ENCODE results near the gene KCNJ18.
"Not testable (repeated sequence)": the region's sequence is repeated elsewhere in the genome, so short reads cannot be mapped to it uniquely, and the experiment has no call there.

The KCNJ18 gene

GRCh38 chr17:21742326-21742725, 50.0 kb downstream of the KCNJ18 start:
- Histone ChIP-seq H3F3A (ENCODE audit: insufficient read depth, low read length) (no peaks in the 10 kb centered on the region), H3K27me3 (ENCODE audit: insufficient read depth, low read length) (no peaks in the 10 kb centered on the region), H2AFZ (ENCODE audit: low read length) (no peak overlapping the region), H3K79me2 (ENCODE audit: insufficient read depth, low read length) (no peaks in the 10 kb centered on the region), H3K9me3 (ENCODE audit: low read length) (no peaks in the 10 kb centered on the region), H3K9ac (ENCODE audit: low read length) (no peak overlapping the region), H4K20me1 (ENCODE audit: insufficient read depth, low read length) (no peaks in the 10 kb centered on the region), H3K27ac (ENCODE audit: low read depth, low read length, poor library complexity, severe bottlenecking) (peak overlapping the region; percentile 77), H3K9me2 (ENCODE audit: low read depth, low read length) (no peaks in the 10 kb centered on the region), H3K4me2 (ENCODE audit: low read length) (no peak overlapping the region), H3K36me3 (ENCODE audit: insufficient read depth, low read length) (no peaks in the 10 kb centered on the region), H3K4me3 (ENCODE audit: low read depth, low read length, poor library complexity, severe bottlenecking) (no peak overlapping the region), H3K4me1 (ENCODE audit: insufficient read depth, low read length, severe bottlenecking) (peaks cover 33% of the 10 kb centered on the region)
- TF ChIP-seq EZH2 (IDR thresholded peaks at IDR 0.05; ENCODE audit: borderline replicate concordance, low read length) (no peak), CTCF (IDR thresholded peaks at IDR 0.05; ENCODE audit: low read length) (no peak)

- H3K27me3 ChIP-seq (ENCODE audit: insufficient read depth, low read length); H3K4me3 ChIP-seq (ENCODE audit: low read depth, low read length, poor library complexity, severe bottlenecking); H3K9ac ChIP-seq (ENCODE audit: low read length); H4K20me1 ChIP-seq (ENCODE audit: insufficient read depth, low read length); H3K27ac ChIP-seq (ENCODE audit: low read depth, low read length, poor library complexity, severe bottlenecking); H3K9me3 ChIP-seq (ENCODE audit: low read length); H3F3A ChIP-seq (ENCODE audit: insufficient read depth, low read length); H3K4me2 ChIP-seq (ENCODE audit: low read length); H3K79me2 ChIP-seq (ENCODE audit: insufficient read depth, low read length); H3K36me3 ChIP-seq (ENCODE audit: insufficient read depth, low read length); H3K9me2 ChIP-seq (ENCODE audit: low read depth, low read length); H2AFZ ChIP-seq (ENCODE audit: low read length): not testable (repeated sequence)
- peaks cover 20% of the 10 kb centered on the region for H3K4me1 ChIP-seq (ENCODE audit: insufficient read depth, low read length, severe bottlenecking)
Measured at GRCh38 chr17:21744151-21744550, 51.8 kb downstream of the KCNJ18 start.

- H3K36me3 ChIP-seq (ENCODE audit: insufficient read depth, low read length); H3K27ac ChIP-seq (ENCODE audit: low read depth, low read length, poor library complexity, severe bottlenecking); H4K20me1 ChIP-seq (ENCODE audit: insufficient read depth, low read length); H3K4me3 ChIP-seq (ENCODE audit: low read depth, low read length, poor library complexity, severe bottlenecking); H3F3A ChIP-seq (ENCODE audit: insufficient read depth, low read length); H3K9ac ChIP-seq (ENCODE audit: low read length); H3K4me2 ChIP-seq (ENCODE audit: low read length); H3K27me3 ChIP-seq (ENCODE audit: insufficient read depth, low read length); H2AFZ ChIP-seq (ENCODE audit: low read length); H3K9me3 ChIP-seq (ENCODE audit: low read length); H3K9me2 ChIP-seq (ENCODE audit: low read depth, low read length); H3K79me2 ChIP-seq (ENCODE audit: insufficient read depth, low read length): not testable (repeated sequence)
- peaks cover 18% of the 10 kb centered on the region for H3K4me1 ChIP-seq (ENCODE audit: insufficient read depth, low read length, severe bottlenecking)
Measured at GRCh38 chr17:21744621-21745020, 52.3 kb downstream of the KCNJ18 start.

- not testable (repeated sequence) for H3K27ac ChIP-seq (ENCODE audit: low read depth, low read length, poor library complexity, severe bottlenecking); H3K27me3 ChIP-seq (ENCODE audit: insufficient read depth, low read length); H3K9ac ChIP-seq (ENCODE audit: low read length); H3F3A ChIP-seq (ENCODE audit: insufficient read depth, low read length); H3K4me2 ChIP-seq (ENCODE audit: low read length); H3K79me2 ChIP-seq (ENCODE audit: insufficient read depth, low read length); H2AFZ ChIP-seq (ENCODE audit: low read length); H3K9me3 ChIP-seq (ENCODE audit: low read length); H3K4me3 ChIP-seq (ENCODE audit: low read depth, low read length, poor library complexity, severe bottlenecking); H3K36me3 ChIP-seq (ENCODE audit: insufficient read depth, low read length); H3K9me2 ChIP-seq (ENCODE audit: low read depth, low read length); H4K20me1 ChIP-seq (ENCODE audit: insufficient read depth, low read length)
- H3K4me1 ChIP-seq (ENCODE audit: insufficient read depth, low read length, severe bottlenecking) = peaks cover 14% of the 10 kb centered on the region
Measured at GRCh38 chr17:21745385-21746054, 53.2 kb downstream of the KCNJ18 start.

GRCh38 chr17:21746415-21746814, 54.1 kb downstream of the KCNJ18 start:
- not testable (repeated sequence) for H3K4me3 ChIP-seq (ENCODE audit: low read depth, low read length, poor library complexity, severe bottlenecking); H3K9ac ChIP-seq (ENCODE audit: low read length); H3F3A ChIP-seq (ENCODE audit: insufficient read depth, low read length); H3K9me3 ChIP-seq (ENCODE audit: low read length); H3K79me2 ChIP-seq (ENCODE audit: insufficient read depth, low read length); H3K27ac ChIP-seq (ENCODE audit: low read depth, low read length, poor library complexity, severe bottlenecking); H3K9me2 ChIP-seq (ENCODE audit: low read depth, low read length); H3K36me3 ChIP-seq (ENCODE audit: insufficient read depth, low read length); H3K4me2 ChIP-seq (ENCODE audit: low read length); H2AFZ ChIP-seq (ENCODE audit: low read length); H3K27me3 ChIP-seq (ENCODE audit: insufficient read depth, low read length); H4K20me1 ChIP-seq (ENCODE audit: insufficient read depth, low read length); H3K4me1 ChIP-seq (ENCODE audit: insufficient read depth, low read length, severe bottlenecking)

GRCh38 chr17:21747195-21747915, 55.0 kb downstream of the KCNJ18 start:
- not testable (repeated sequence) for H3K79me2 ChIP-seq (ENCODE audit: insufficient read depth, low read length); H3K9ac ChIP-seq (ENCODE audit: low read length); H2AFZ ChIP-seq (ENCODE audit: low read length); H3K36me3 ChIP-seq (ENCODE audit: insufficient read depth, low read length); H3K4me3 ChIP-seq (ENCODE audit: low read depth, low read length, poor library complexity, severe bottlenecking); H3K9me2 ChIP-seq (ENCODE audit: low read depth, low read length); H3K4me1 ChIP-seq (ENCODE audit: insufficient read depth, low read length, severe bottlenecking); H3K27me3 ChIP-seq (ENCODE audit: insufficient read depth, low read length); H3K4me2 ChIP-seq (ENCODE audit: low read length); H3F3A ChIP-seq (ENCODE audit: insufficient read depth, low read length); H3K9me3 ChIP-seq (ENCODE audit: low read length); H4K20me1 ChIP-seq (ENCODE audit: insufficient read depth, low read length); H3K27ac ChIP-seq (ENCODE audit: low read depth, low read length, poor library complexity, severe bottlenecking)

GRCh38 chr17:21748686-21749085, 56.4 kb downstream of the KCNJ18 start:
- not testable (repeated sequence) for H3K9ac ChIP-seq (ENCODE audit: low read length); H3K9me2 ChIP-seq (ENCODE audit: low read depth, low read length); H3K36me3 ChIP-seq (ENCODE audit: insufficient read depth, low read length); H3F3A ChIP-seq (ENCODE audit: insufficient read depth, low read length); H3K4me3 ChIP-seq (ENCODE audit: low read depth, low read length, poor library complexity, severe bottlenecking); H2AFZ ChIP-seq (ENCODE audit: low read length); H3K9me3 ChIP-seq (ENCODE audit: low read length); H4K20me1 ChIP-seq (ENCODE audit: insufficient read depth, low read length); H3K79me2 ChIP-seq (ENCODE audit: insufficient read depth, low read length); H3K4me1 ChIP-seq (ENCODE audit: insufficient read depth, low read length, severe bottlenecking); H3K4me2 ChIP-seq (ENCODE audit: low read length); H3K27me3 ChIP-seq (ENCODE audit: insufficient read depth, low read length); H3K27ac ChIP-seq (ENCODE audit: low read depth, low read length, poor library complexity, severe bottlenecking)

Data from OCI-LY1 (cell line).